ENCODE data around the gene PHLDB1.
"Not testable (repeated sequence)": the region's sequence is repeated elsewhere in the genome, so short reads cannot be mapped to it uniquely, and the experiment has no call there.

PHLDB1 gene

GRCh38 chr11:118605116-118605867, 2.1 kb upstream of the PHLDB1 start:
- in situ Hi-C loops (cut with MboI; ENCODE audit: low sequenced_read_pairs), result no loop called here

GRCh38 chr11:118606157-118606843, 1.1 kb upstream of the PHLDB1 start:
- in situ Hi-C loops (cut with MboI; ENCODE audit: low sequenced_read_pairs), result no loop called here

- in situ Hi-C loops (cut with MboI; ENCODE audit: low sequenced_read_pairs), result no loop called here
These were observed 579 bp upstream of the PHLDB1 start for GRCh38 chr11:118606844-118607228.

GRCh38 chr11:118608360-118609227, 1.2 kb downstream of the PHLDB1 start:
- in situ Hi-C loops (cut with MboI; ENCODE audit: low sequenced_read_pairs), result no loop called here

GRCh38 chr11:118609380-118610224, 2.2 kb downstream of the PHLDB1 start:
- in situ Hi-C loops (cut with MboI; ENCODE audit: low sequenced_read_pairs), result no loop called here

GRCh38 chr11:118610225-118610772, 2.9 kb downstream of the PHLDB1 start:
- in situ Hi-C loops (cut with MboI; ENCODE audit: low sequenced_read_pairs), result no loop called here

GRCh38 chr11:118610773-118611432, 3.5 kb downstream of the PHLDB1 start:
- in situ Hi-C loops (cut with MboI; ENCODE audit: low sequenced_read_pairs), result no loop called here

GRCh38 chr11:118611433-118611795, 4.0 kb downstream of the PHLDB1 start:
- in situ Hi-C loops (cut with MboI; ENCODE audit: low sequenced_read_pairs), result not testable (repeated sequence)

- in situ Hi-C loops (cut with MboI; ENCODE audit: low sequenced_read_pairs), result no loop called here
These were observed 5.0 kb downstream of the PHLDB1 start for GRCh38 chr11:118612378-118612777.

GRCh38 chr11:118614511-118614910, 7.1 kb downstream of the PHLDB1 start:
- in situ Hi-C loops (cut with MboI; ENCODE audit: low sequenced_read_pairs), result no loop called here

GRCh38 chr11:118615282-118615975, 8.0 kb downstream of the PHLDB1 start:
- in situ Hi-C loops (cut with MboI; ENCODE audit: low sequenced_read_pairs), result no loop called here

GRCh38 chr11:118615976-118616371, 8.6 kb downstream of the PHLDB1 start:
- in situ Hi-C loops (cut with MboI; ENCODE audit: low sequenced_read_pairs), result no loop called here

- in situ Hi-C loops (cut with MboI; ENCODE audit: low sequenced_read_pairs), result no loop called here
These were observed 10.9 kb downstream of the PHLDB1 start for GRCh38 chr11:118618115-118618990.

- in situ Hi-C loops (cut with MboI; ENCODE audit: low sequenced_read_pairs), result no loop called here
These were observed 11.6 kb downstream of the PHLDB1 start for GRCh38 chr11:118618991-118619375.

- in situ Hi-C loops (cut with MboI; ENCODE audit: low sequenced_read_pairs), result no loop called here
These were observed 12.2 kb downstream of the PHLDB1 start for GRCh38 chr11:118619444-118620197.

- in situ Hi-C loops (cut with MboI; ENCODE audit: low sequenced_read_pairs), result no loop called here
These were observed 13.2 kb downstream of the PHLDB1 start for GRCh38 chr11:118620529-118621070.

- in situ Hi-C loops (cut with MboI; ENCODE audit: low sequenced_read_pairs), result no loop called here
These were observed 13.8 kb downstream of the PHLDB1 start for GRCh38 chr11:118621071-118621783.
